Measurements from ENCODE around the gene SPRY1. TPM values are rescaled to one million over a fixed set of nuclear protein-coding genes. Genes with fewer than 3 reads are reported as not detected.

The SPRY1 gene
- total RNA-seq, 1 experiment from 2014 or later, result 76.3 TPM

DNA sequence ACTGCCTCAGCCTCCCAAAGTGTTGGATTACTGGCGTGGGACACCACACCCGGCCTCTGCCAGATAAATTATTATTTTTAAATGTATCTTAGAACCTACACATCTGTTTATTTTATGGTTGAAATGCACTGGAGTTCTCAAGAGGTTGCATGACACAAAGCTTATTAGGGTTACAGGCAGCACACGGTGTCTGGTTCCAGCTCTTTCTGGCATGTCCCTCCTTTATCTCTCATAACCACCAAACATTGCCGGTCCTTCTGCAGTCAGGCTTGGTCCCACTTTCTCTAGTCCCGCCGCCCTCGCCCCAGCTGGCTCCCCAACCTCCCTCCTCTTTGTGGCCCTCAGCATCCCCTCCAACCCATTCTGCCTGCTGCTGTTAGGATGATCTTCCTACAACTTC lies 39.7 kb upstream of the SPRY1 start:
- H3K27ac Mint-ChIP-seq, result no peak overlapping the region
- TF ChIP-seq, protein P1, sequence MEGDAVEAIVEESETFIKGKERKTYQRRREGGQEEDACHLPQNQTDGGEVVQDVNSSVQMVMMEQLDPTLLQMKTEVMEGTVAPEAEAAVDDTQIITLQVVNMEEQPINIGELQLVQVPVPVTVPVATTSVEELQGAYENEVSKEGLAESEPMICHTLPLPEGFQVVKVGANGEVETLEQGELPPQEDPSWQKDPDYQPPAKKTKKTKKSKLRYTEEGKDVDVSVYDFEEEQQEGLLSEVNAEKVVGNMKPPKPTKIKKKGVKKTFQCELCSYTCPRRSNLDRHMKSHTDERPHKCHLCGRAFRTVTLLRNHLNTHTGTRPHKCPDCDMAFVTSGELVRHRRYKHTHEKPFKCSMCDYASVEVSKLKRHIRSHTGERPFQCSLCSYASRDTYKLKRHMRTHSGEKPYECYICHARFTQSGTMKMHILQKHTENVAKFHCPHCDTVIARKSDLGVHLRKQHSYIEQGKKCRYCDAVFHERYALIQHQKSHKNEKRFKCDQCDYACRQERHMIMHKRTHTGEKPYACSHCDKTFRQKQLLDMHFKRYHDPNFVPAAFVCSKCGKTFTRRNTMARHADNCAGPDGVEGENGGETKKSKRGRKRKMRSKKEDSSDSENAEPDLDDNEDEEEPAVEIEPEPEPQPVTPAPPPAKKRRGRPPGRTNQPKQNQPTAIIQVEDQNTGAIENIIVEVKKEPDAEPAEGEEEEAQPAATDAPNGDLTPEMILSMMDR (conservative IDR thresholded peaks at IDR 0.05), result no peak

More for the DNA sequence above, 39.7 kb upstream of the SPRY1 start:
- H3K56ac ChIP-seq (ENCODE audit: insufficient read length, low read depth, low read length), result no peak overlapping the region
- H3K27ac ChIP-seq (ENCODE audit: insufficient read length, low read depth, low read length), result no peak overlapping the region
- no peak overlapping the region for H4K5ac ChIP-seq (ENCODE audit: insufficient read length, low read depth, low read length)
- no peak overlapping the region for H3K4me3 Mint-ChIP-seq
- H2BK20ac ChIP-seq (ENCODE audit: low read depth, low read length, poor library complexity, severe bottlenecking), result no peak overlapping the region
- H2AFZ ChIP-seq (ENCODE audit: low read length), result no peak overlapping the region
- no peak overlapping the region; the same call in 1 of the 2 replicates for H3K14ac ChIP-seq (ENCODE audit: insufficient read depth, low read length)
- no peak overlapping the region for H2AK5ac ChIP-seq (ENCODE audit: insufficient read length, low read length)
- H3K23ac ChIP-seq (ENCODE audit: insufficient read length, low read depth, low read length), result no peak overlapping the region
- no peak overlapping the region for H2BK5ac ChIP-seq (ENCODE audit: insufficient read length, low read length)
- H3K4me2 ChIP-seq (ENCODE audit: insufficient read depth, insufficient read length, low read length), result no peak overlapping the region
- H2BK15ac ChIP-seq (ENCODE audit: low read depth, low read length), result no peak overlapping the region
- H3K4me1 ChIP-seq (ENCODE audit: insufficient read depth, low read length), result no peaks in the 10 kb centered on the region
- no peak overlapping the region for H3K4ac ChIP-seq (ENCODE audit: low read depth, low read length)
- no peaks in the 10 kb centered on the region for H3K27me3 Mint-ChIP-seq (ENCODE audit: low read depth)
- no peak overlapping the region for H2BK12ac ChIP-seq (ENCODE audit: insufficient read length, low read depth, low read length)
- H3K9me3 ChIP-seq (ENCODE audit: control insufficient read depth, low read depth, low read length), result no peaks in the 10 kb centered on the region
- no peak overlapping the region for H2BK120ac ChIP-seq (ENCODE audit: low read depth, low read length, poor library complexity, severe bottlenecking)
- peaks cover 0 to 12% (median 2%) of the 10 kb centered on the region in 3 experiments; a peak in 3 of 7 replicates for H3K36me3 Mint-ChIP-seq (ENCODE audit: insufficient read depth in 1 of 3, low read depth in 3 of 3)
- no CpG with 5 or more reads among the region's 7 CpGs for WGBS (ENCODE audit: extremely low coverage, insufficient read length, low lambda C conversion rate)
- H3K23me2 ChIP-seq (ENCODE audit: insufficient read length, low read depth, low read length, poor library complexity, severe bottlenecking), result no peaks in the 10 kb centered on the region
- H3K18ac ChIP-seq (ENCODE audit: insufficient read length, low read depth, low read length), result peak overlapping the region; percentile 11
- H4K20me1 ChIP-seq (ENCODE audit: control insufficient read depth, insufficient read depth, insufficient read length), result no peaks in the 10 kb centered on the region
- H4K91ac ChIP-seq (ENCODE audit: insufficient read length, low read depth, low read length), result no peak overlapping the region
- H3K27me3 ChIP-seq (ENCODE audit: insufficient read depth, low read length), result no peaks in the 10 kb centered on the region; the same call in 1 of the 2 replicates
- H3K4me1 Mint-ChIP-seq, result peaks cover 4 to 5% of the 10 kb centered on the region in 2 experiments
- no peaks in the 10 kb centered on the region for H3K79me2 ChIP-seq (ENCODE audit: insufficient read depth, low read length)
- H3T11ph ChIP-seq (ENCODE audit: low read length), result no peak overlapping the region
- peaks cover 6% of the 10 kb centered on the region in 2 experiments for H3K9me3 Mint-ChIP-seq
- no peak overlapping the region for H3K9ac ChIP-seq (ENCODE audit: extremely low read depth, insufficient read length, low read length)
- DNase-seq, result no peak
- no peaks in the 10 kb centered on the region for H3K79me1 ChIP-seq (ENCODE audit: insufficient read depth, low read depth, low read length, poor library complexity, severe bottlenecking)
- no peak overlapping the region for H4K8ac ChIP-seq (replicated peaks; ENCODE audit: insufficient read length, low read depth, low read length)

Data from H9 (cell line).